ENCODE measurements around the gene PPP1R3E.
A peak's percentile ranks its signal among the peaks of the same experiment; 100 is the strongest.

Gene PPP1R3E

DNA sequence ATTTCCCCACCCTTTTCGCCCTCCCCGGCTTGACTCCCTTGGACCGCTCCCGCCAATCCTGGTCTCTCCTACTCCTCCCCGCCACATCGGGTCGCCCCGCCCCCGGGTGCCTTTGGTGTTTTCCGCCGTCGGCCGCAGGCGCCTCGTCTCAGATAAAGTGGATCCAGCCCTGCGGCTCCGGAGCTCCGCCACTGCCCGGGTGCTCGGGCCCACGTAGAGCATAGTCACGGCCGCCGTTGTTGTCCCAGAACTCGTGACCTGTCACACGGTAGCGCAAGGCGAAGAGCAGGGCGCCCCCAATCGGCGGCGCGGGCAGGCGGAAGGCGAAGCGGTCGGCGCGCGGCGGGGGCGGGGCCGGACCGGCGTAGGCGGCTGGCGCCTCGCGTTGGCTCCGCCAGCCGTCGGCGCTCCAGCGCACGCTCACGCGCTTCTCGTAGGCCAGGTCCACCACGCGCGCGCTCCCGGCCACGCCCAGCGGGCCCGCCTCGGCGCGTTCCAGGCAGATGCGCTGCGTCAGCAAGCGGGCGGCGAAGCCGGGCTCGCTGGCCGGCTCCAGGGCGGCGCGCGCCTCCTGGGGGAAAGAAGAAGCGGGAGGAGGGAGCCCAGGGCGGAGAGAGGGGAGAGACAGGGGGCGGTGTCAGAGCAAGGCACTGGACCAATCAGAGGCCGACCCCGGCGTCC, 1.2 kb downstream of the PPP1R3E start:
- H3F3A ChIP-seq (ENCODE audit: low read depth), result no peaks in the 10 kb centered on the region
- H3K79me2 ChIP-seq (ENCODE audit: insufficient read depth, low read length), result peaks cover 38% of the 10 kb centered on the region
- peak overlapping the region; percentile 97 for H3K9ac ChIP-seq (ENCODE audit: low read depth, low read length, poor library complexity, severe bottlenecking)
- TF ChIP-seq CTCF (conservative IDR thresholded peaks at IDR 0.05; ENCODE audit: low read length) (peak; percentile 60), EZH2phosphoT487 (IDR thresholded peaks at IDR 0.05; ENCODE audit: borderline replicate concordance) (no peak)
- H3K4me3 ChIP-seq (ENCODE audit: low read length, poor library complexity, severe bottlenecking), result peak overlapping the region; percentile 94
- H3K4me1 ChIP-seq (ENCODE audit: insufficient read depth, low read length, poor library complexity, severe bottlenecking), result peaks cover 23% of the 10 kb centered on the region
- peaks cover 10% of the 10 kb centered on the region for H4K20me1 ChIP-seq (ENCODE audit: insufficient read depth, low read length, poor library complexity, severe bottlenecking)
- H2AFZ ChIP-seq (ENCODE audit: low read length), result peak overlapping the region; percentile 97
- peak overlapping the region; percentile 83 for H3K4me2 ChIP-seq (ENCODE audit: low read depth, low read length, poor library complexity, severe bottlenecking)
- H3K9me3 ChIP-seq (ENCODE audit: insufficient read depth, low read depth, low read length), result no peaks in the 10 kb centered on the region
- H3K27me3 ChIP-seq (ENCODE audit: insufficient read depth, low read length, poor library complexity, severe bottlenecking), result no peaks in the 10 kb centered on the region
- H3K9me2 ChIP-seq (replicated peaks; ENCODE audit: low read depth, low read length), result no peaks in the 10 kb centered on the region
- H3K36me3 ChIP-seq (ENCODE audit: insufficient read depth, low read length), result peaks cover 13% of the 10 kb centered on the region; the same call in 1 of the 2 replicates

GRCh38 chr14:23300687-23301223, 1.9 kb downstream of the PPP1R3E start:
- H4K20me1 ChIP-seq (ENCODE audit: insufficient read depth, low read length, poor library complexity, severe bottlenecking), result peaks cover 10% of the 10 kb centered on the region
- peak overlapping the region; percentile 51 for H2AFZ ChIP-seq (ENCODE audit: low read length)
- peaks cover 18% of the 10 kb centered on the region for H3K4me1 ChIP-seq (ENCODE audit: insufficient read depth, low read length, poor library complexity, severe bottlenecking)
- no peaks in the 10 kb centered on the region for H3K9me2 ChIP-seq (replicated peaks; ENCODE audit: low read depth, low read length)
- H3F3A ChIP-seq (ENCODE audit: low read depth), result no peaks in the 10 kb centered on the region
- peak overlapping the region; percentile 97 for H3K9ac ChIP-seq (ENCODE audit: low read depth, low read length, poor library complexity, severe bottlenecking)
- no peak for TF ChIP-seq CTCF (conservative IDR thresholded peaks at IDR 0.05; ENCODE audit: low read length)
- no peak for TF ChIP-seq EZH2phosphoT487 (IDR thresholded peaks at IDR 0.05; ENCODE audit: borderline replicate concordance)
- peak overlapping the region; percentile 94 for H3K4me3 ChIP-seq (ENCODE audit: low read length, poor library complexity, severe bottlenecking)
- no peaks in the 10 kb centered on the region for H3K9me3 ChIP-seq (ENCODE audit: insufficient read depth, low read depth, low read length)
- H3K79me2 ChIP-seq (ENCODE audit: insufficient read depth, low read length), result peaks cover 32% of the 10 kb centered on the region
- H3K36me3 ChIP-seq (ENCODE audit: insufficient read depth, low read length), result peaks cover 13% of the 10 kb centered on the region; the same call in 1 of the 2 replicates
- no peaks in the 10 kb centered on the region for H3K27me3 ChIP-seq (ENCODE audit: insufficient read depth, low read length, poor library complexity, severe bottlenecking)
- peak overlapping the region; percentile 98 for H3K4me2 ChIP-seq (ENCODE audit: low read depth, low read length, poor library complexity, severe bottlenecking)

DNA sequence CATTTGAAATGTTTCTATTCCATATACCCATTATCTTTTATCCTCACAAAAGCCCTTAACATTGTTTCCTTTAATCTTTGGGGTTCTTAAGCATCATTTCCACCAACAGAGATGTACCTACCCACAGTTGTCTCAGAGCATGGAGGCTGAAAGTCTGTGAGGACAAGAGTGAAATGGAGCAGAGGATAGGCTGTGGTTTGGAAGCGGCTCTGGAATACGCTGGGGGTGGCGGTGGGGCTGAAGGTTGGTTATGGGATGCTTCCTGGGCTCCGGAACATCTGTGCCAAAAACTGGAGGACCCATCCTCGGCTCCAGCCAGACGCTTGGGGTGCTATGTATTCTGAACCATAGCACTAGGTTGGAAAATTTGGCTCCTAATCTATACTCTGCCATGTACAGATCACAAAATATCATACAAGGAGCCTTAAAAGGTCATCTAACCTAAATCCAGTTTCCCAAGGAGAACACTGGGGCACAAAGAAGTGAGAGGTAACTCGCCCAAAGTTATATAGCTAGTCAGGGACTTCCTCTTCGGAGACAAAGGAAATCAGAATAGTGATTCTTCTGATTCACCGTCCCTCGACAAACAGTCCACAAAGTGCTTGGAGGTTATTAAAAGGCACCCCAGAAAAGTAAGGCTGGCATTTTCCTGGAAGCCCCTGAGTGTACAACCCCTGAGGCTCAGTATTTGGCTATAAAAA, 2.5 kb downstream of the PPP1R3E start:
- Histone ChIP-seq H3K4me1 (ENCODE audit: insufficient read depth, low read length, poor library complexity, severe bottlenecking) (peaks cover 18% of the 10 kb centered on the region), H3F3A (ENCODE audit: low read depth) (no peaks in the 10 kb centered on the region), H3K9me3 (ENCODE audit: insufficient read depth, low read depth, low read length) (no peaks in the 10 kb centered on the region), H3K36me3 (ENCODE audit: insufficient read depth, low read length) (peaks cover 13% of the 10 kb centered on the region; the same call in 1 of the 2 replicates), H3K9ac (ENCODE audit: low read depth, low read length, poor library complexity, severe bottlenecking) (peak overlapping the region; percentile 97), H2AFZ (ENCODE audit: low read length) (no peak overlapping the region), H3K9me2 (replicated peaks; ENCODE audit: low read depth, low read length) (no peaks in the 10 kb centered on the region), H3K27me3 (ENCODE audit: insufficient read depth, low read length, poor library complexity, severe bottlenecking) (no peaks in the 10 kb centered on the region), H3K4me2 (ENCODE audit: low read depth, low read length, poor library complexity, severe bottlenecking) (peak overlapping the region; percentile 98), H3K79me2 (ENCODE audit: insufficient read depth, low read length) (peaks cover 28% of the 10 kb centered on the region), H3K4me3 (ENCODE audit: low read length, poor library complexity, severe bottlenecking) (peak overlapping the region; percentile 94), H4K20me1 (ENCODE audit: insufficient read depth, low read length, poor library complexity, severe bottlenecking) (peaks cover 10% of the 10 kb centered on the region)
- TF ChIP-seq EZH2phosphoT487 (IDR thresholded peaks at IDR 0.05; ENCODE audit: borderline replicate concordance), result no peak
- peak; percentile 19; the same call in 1 of the 2 replicates for TF ChIP-seq CTCF (conservative IDR thresholded peaks at IDR 0.05; ENCODE audit: low read length)

Measured in Loucy (cell line).